Measurements from ENCODE around the gene GALK1. TPM values are rescaled to one million over a fixed set of nuclear protein-coding genes. Genes with fewer than 3 reads are reported as not detected.
A peak's percentile ranks its signal among the peaks of the same experiment; 100 is the strongest.

The GALK1 gene
- total and polyA plus RNA-seq, 2 of the 13 experiments (the other 11 are each of a cell fraction or from before 2014, with no cell fraction given), result 59.9 to 93.6 TPM

GRCh38 chr17:75784473-75785015 lies 19.6 kb upstream of the GALK1 start, which contains the start of gene UNK (continued):
- peak; percentile 99 for TF ChIP-seq GMEB1 (CRISPR knock-in tag; IDR thresholded peaks at IDR 0.05; ENCODE audit: borderline replicate concordance)
- TF ChIP-seq ZNF124 (CRISPR knock-in tag; IDR thresholded peaks at IDR 0.05), result peak; percentile 51; the same call in 1 of the 2 replicates
- peak; percentile 94 for TF ChIP-seq SNAPC4 (CRISPR knock-in tag; IDR thresholded peaks at IDR 0.05)
- no peak for TF ChIP-seq ZNF777 (CRISPR knock-in tag; IDR thresholded peaks at IDR 0.05)
- TF ChIP-seq ZNF276 (CRISPR knock-in tag; IDR thresholded peaks at IDR 0.05; ENCODE audit: low read depth), result no peak
- no peak for TF ChIP-seq RFX1 (IDR thresholded peaks at IDR 0.05)
- peak; percentile 21 for TF ChIP-seq XRCC5 (optimal IDR thresholded peaks at IDR 0.05; ENCODE audit: low read length)
- peak; percentile 91 for TF ChIP-seq GABPB1 (CRISPR knock-in tag; IDR thresholded peaks at IDR 0.05)
- no peak for TF ChIP-seq ZNF800 (CRISPR knock-in tag; IDR thresholded peaks at IDR 0.05)
- TF ChIP-seq ZFY (CRISPR knock-in tag; IDR thresholded peaks at IDR 0.05), result peak; percentile 71
- TF ChIP-seq ZNF720 (CRISPR knock-in tag; IDR thresholded peaks at IDR 0.05), result no peak
- peak; percentile 60; the same call in 1 of the 2 replicates for TF ChIP-seq CCDC6 (CRISPR knock-in tag; IDR thresholded peaks at IDR 0.05)
- peak; percentile 92; the same call in 1 of the 2 replicates for TF ChIP-seq KDM3A (CRISPR knock-in tag; IDR thresholded peaks at IDR 0.05; ENCODE audit: low read depth)
- peak; percentile 31 for TF ChIP-seq MED1 (CRISPR knock-in tag; IDR thresholded peaks at IDR 0.05)
- TF ChIP-seq HBP1 (CRISPR knock-in tag; IDR thresholded peaks at IDR 0.05; ENCODE audit: low read depth), result peak; percentile 82; the same call in 1 of the 2 replicates
- TF ChIP-seq ZFP36 (IDR thresholded peaks at IDR 0.05; ENCODE audit: borderline replicate concordance, low read depth, low read length, partially characterized antibody), result no peak

Data from HepG2 (cell line).